DMS 273 (cell line): ENCODE data around the gene KLF9.
"Not testable (repeated sequence)": the region's sequence is repeated elsewhere in the genome, so short reads cannot be mapped to it uniquely, and the experiment has no call there.

Source experiments
- DNase-seq: peaks from one replicate; lab custom pipeline; 2025; ENCODE audit not compliant: unreplicated experiment; lab: John Stamatoyannopoulos, UW

The KLF9 gene

GRCh38 chr9:70405808-70406433, 8.5 kb downstream of the KLF9 start:
- no peak for DNase-seq

GRCh38 chr9:70404261-70404660, 10.2 kb downstream of the KLF9 start:
- no peak for DNase-seq

- no peak for DNase-seq
Observed at GRCh38 chr9:70403618-70404025, 10.8 kb downstream of the KLF9 start.

GRCh38 chr9:70403166-70403565, 11.3 kb downstream of the KLF9 start:
- DNase-seq = no peak

- no peak for DNase-seq
Observed at GRCh38 chr9:70402213-70402612, 12.2 kb downstream of the KLF9 start.

- DNase-seq = not testable (repeated sequence)
Observed at GRCh38 chr9:70401241-70401640, 13.2 kb downstream of the KLF9 start.

- no peak for DNase-seq
Observed at GRCh38 chr9:70400107-70400892, 14.2 kb downstream of the KLF9 start.

- DNase-seq = no peak
Observed at GRCh38 chr9:70399141-70399540, 15.3 kb downstream of the KLF9 start.

- DNase-seq = no peak
Observed at GRCh38 chr9:70398145-70398556, 16.3 kb downstream of the KLF9 start.

GRCh38 chr9:70395652-70396051, 18.8 kb downstream of the KLF9 start:
- no peak for DNase-seq

GRCh38 chr9:70392850-70393249, 21.6 kb downstream of the KLF9 start:
- no peak for DNase-seq

GRCh38 chr9:70392189-70392588, 22.3 kb downstream of the KLF9 start:
- peak; percentile 45 for DNase-seq

- no peak for DNase-seq
Observed at GRCh38 chr9:70390933-70391341, 23.5 kb downstream of the KLF9 start.

GRCh38 chr9:70389621-70390266, 24.7 kb downstream of the KLF9 start:
- DNase-seq = no peak

- no peak for DNase-seq
Observed at GRCh38 chr9:70389188-70389587, 25.3 kb downstream of the KLF9 start.

GRCh38 chr9:70387663-70388062, 26.8 kb downstream of the KLF9 start:
- DNase-seq = no peak

- DNase-seq = no peak
Observed at GRCh38 chr9:70385426-70385825, 29.0 kb downstream of the KLF9 start.

- no peak for DNase-seq
Observed at GRCh38 chr9:70382709-70383605, 31.5 kb downstream of the KLF9 start.

GRCh38 chr9:70382046-70382708, 32.3 kb downstream of the KLF9 start:
- DNase-seq = no peak

GRCh38 chr9:70374962-70375618, 39.4 kb downstream of the KLF9 start:
- DNase-seq = no peak
